DND-41 (cell line): ENCODE results near the gene SEPTIN3.

Source experiments
- EZH2 ChIP-seq: IDR thresholded peaks from 3 replicates; pipeline ENCODE4 v1.6.1; 2012; ENCODE audit warnings: borderline replicate concordance, low read depth, mild to moderate bottlenecking, moderate library complexity, low read length, inconsistent platforms; ENCODE audit not compliant: severe bottlenecking
- TF ChIP-seq, protein P1 (sequence below): IDR thresholded peaks from 2 replicates; pipeline ENCODE4 v1.5.1; 2012; ENCODE audit warnings: borderline replicate concordance, low read length, moderate library complexity, mild to moderate bottlenecking; ENCODE audit not compliant: poor library complexity, severe bottlenecking; ENCODE audit errors: extremely low read depth

GRCh38 chr22:41998361-41999261, 29.4 kb downstream of the SEPTIN3 start, which contains the start of gene WBP2NL:
- TF ChIP-seq, protein P1, sequence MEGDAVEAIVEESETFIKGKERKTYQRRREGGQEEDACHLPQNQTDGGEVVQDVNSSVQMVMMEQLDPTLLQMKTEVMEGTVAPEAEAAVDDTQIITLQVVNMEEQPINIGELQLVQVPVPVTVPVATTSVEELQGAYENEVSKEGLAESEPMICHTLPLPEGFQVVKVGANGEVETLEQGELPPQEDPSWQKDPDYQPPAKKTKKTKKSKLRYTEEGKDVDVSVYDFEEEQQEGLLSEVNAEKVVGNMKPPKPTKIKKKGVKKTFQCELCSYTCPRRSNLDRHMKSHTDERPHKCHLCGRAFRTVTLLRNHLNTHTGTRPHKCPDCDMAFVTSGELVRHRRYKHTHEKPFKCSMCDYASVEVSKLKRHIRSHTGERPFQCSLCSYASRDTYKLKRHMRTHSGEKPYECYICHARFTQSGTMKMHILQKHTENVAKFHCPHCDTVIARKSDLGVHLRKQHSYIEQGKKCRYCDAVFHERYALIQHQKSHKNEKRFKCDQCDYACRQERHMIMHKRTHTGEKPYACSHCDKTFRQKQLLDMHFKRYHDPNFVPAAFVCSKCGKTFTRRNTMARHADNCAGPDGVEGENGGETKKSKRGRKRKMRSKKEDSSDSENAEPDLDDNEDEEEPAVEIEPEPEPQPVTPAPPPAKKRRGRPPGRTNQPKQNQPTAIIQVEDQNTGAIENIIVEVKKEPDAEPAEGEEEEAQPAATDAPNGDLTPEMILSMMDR: no peak
- no peak for TF ChIP-seq EZH2
